Thyroid gland (tissue), 4 donors: ENCODE results near the gene SZRD1.

Source experiments
- CTCF ChIP-seq, 6 experiments: fragments of 200-600 bp in 3 of 6; fragments of 450-650 bp in 3 of 6; sonication (generic) in 3 of 6; IDR thresholded peaks; one replicate each; pipeline ENCODE4 v1.5.1; 2016 to 2019; ENCODE audit warnings: antibody characterized with exemption in 6 of 6, mild to moderate bottlenecking in 2 of 6, inconsistent platforms in 1 of 6, moderate library complexity in 1 of 6
- POLR2A ChIP-seq, 2 donors: fragments of 450-650 bp; IDR thresholded peaks; one replicate each; pipeline ENCODE4 v1.6.1; 2017; ENCODE audit warnings: antibody characterized with exemption in 2 of 2, mild to moderate bottlenecking in 2 of 2, moderate library complexity in 1 of 2

- TF ChIP-seq CTCF (IDR thresholded peaks at IDR 0.05) (peak in 1 of 6 experiments; percentile 2), POLR2A (IDR thresholded peaks at IDR 0.05) (peak; percentile 68 to 69)
Measured at GRCh38 chr1:16367258-16367967, 371 bp downstream of the SZRD1 start.
